GM18858 (cell line): ENCODE results near the gene AP2S1.
"Not testable (repeated sequence)": the region's sequence is repeated elsewhere in the genome, so short reads cannot be mapped to it uniquely, and the experiment has no call there.

Experiments
- ATAC-seq: cut with Tn5 transposase; IDR thresholded peaks from one replicate; pipeline ENCODE4 v1.9.1; 2021; ENCODE audit not compliant: unreplicated experiment

The AP2S1 gene

GRCh38 chr19:46809534-46810272 lies 40.9 kb downstream of the AP2S1 start:
- ATAC-seq: no peak

- no peak for ATAC-seq
Observed at GRCh38 chr19:46806656-46807055, 44.0 kb downstream of the AP2S1 start.

DNA sequence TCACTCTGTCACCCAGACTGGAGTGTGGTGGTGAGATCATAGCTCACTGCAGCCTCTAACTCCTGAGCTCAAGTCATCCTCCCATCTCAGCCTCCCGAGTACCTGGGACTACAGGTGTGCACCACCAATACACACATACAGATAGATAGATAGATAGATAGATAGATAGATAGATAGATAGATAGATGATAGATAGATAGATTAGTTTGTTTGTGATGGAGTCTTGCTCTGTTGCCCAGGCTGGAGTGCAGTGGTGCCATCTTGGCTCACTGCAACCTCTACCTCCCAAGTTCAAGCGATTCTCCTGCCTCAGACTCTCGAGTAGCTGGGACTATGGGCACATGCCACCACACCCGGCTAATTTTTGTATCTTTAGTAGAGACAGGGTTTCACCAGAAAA lies 46.2 kb downstream of the AP2S1 start:
- not testable (repeated sequence) for ATAC-seq

- no peak for ATAC-seq
Observed at GRCh38 chr19:46803555-46803954, 47.1 kb downstream of the AP2S1 start.

GRCh38 chr19:46802152-46802551 lies 48.5 kb downstream of the AP2S1 start:
- ATAC-seq: no peak

GRCh38 chr19:46798713-46799112 lies 51.9 kb downstream of the AP2S1 start:
- ATAC-seq: no peak

DNA sequence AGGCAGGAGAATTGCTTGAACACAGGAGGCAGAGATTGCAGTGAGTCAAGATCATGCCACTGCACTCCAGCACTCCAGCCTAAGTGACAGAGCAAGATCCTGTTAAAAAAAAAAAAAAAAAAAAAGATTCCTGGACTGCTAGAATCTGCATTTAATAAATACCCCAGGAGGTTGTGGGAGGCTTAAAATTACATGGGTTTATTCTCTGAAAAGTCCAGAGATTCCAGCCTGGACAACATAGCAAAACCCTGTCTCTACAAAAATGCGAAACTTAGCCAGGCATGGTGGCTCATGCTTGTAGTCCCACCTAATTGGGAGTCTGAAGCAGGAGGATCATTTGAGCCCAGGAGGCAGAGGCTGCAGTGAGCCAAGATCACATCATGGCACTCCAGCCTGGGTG lies 52.8 kb downstream of the AP2S1 start:
- no peak for ATAC-seq

- no peak for ATAC-seq
Observed at GRCh38 chr19:46791944-46792343, 58.7 kb downstream of the AP2S1 start.

- ATAC-seq: no peak
Observed at GRCh38 chr19:46789371-46789770, 61.3 kb downstream of the AP2S1 start.

GRCh38 chr19:46788968-46789338 lies 61.7 kb downstream of the AP2S1 start:
- no peak for ATAC-seq

- ATAC-seq: peak; percentile 48
Observed at GRCh38 chr19:46788262-46788967, 62.2 kb downstream of the AP2S1 start, which contains the start of gene SLC1A5. Gene SLC1A5 (minus strand): TSS chr19:46788594. CDS start chr19:46787965, 629 bp downstream.
